Measurements from ENCODE around the gene KIF19. TPM values are rescaled to one million over a fixed set of nuclear protein-coding genes. Genes with fewer than 3 reads are reported as not detected.

KIF19 gene
- total RNA-seq, 1 donor from 2014 or later: not detected

DNA sequence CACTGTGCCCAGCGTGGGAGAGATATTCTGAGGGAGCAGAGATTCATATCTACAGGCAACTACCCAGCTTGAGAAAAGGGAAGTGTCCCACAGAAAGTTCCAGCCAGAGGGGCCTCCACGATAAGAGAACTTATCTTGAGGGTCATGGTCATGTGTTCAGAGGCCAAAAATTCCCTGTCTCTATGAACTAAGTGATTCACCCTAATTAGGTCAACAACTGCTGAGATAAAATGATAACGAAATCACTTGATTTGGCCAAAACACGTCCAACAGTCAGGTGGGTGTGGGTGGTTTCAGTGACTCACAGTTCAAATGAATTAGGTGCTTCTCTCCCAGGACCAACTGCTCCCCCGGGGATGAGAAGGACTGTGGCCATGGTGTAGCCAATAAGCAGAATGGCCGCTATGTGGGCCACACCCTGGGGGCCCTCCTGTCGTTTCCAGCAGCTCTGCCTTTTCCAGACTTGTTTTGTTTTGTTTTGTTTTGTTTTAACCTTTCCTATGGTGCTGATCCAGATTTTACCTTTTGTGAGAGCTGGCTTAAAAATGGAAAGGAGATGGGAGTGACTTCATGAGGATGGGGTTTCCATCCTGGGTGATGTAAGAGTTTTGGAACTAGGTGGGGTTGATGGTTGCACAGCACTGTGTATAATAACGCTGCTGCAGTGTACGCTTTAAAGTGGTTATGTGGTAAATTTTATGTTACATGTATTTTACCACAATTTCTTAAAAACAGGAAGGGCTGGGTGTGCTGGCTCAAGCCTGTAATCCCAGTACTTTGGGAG is 43.2 kb upstream of the KIF19 start:
- Mint-ChIP-seq H3K27me3 (ENCODE audit: low read depth) (peaks cover 16% of the 10 kb centered on the region), H3K4me3 (no peak overlapping the region), H3K27ac (no peak overlapping the region), H3K4me1 (peaks cover 3% of the 10 kb centered on the region), H3K36me3 (no peaks in the 10 kb centered on the region), H3K9me3 (no peaks in the 10 kb centered on the region)
- TF ChIP-seq, protein P1, sequence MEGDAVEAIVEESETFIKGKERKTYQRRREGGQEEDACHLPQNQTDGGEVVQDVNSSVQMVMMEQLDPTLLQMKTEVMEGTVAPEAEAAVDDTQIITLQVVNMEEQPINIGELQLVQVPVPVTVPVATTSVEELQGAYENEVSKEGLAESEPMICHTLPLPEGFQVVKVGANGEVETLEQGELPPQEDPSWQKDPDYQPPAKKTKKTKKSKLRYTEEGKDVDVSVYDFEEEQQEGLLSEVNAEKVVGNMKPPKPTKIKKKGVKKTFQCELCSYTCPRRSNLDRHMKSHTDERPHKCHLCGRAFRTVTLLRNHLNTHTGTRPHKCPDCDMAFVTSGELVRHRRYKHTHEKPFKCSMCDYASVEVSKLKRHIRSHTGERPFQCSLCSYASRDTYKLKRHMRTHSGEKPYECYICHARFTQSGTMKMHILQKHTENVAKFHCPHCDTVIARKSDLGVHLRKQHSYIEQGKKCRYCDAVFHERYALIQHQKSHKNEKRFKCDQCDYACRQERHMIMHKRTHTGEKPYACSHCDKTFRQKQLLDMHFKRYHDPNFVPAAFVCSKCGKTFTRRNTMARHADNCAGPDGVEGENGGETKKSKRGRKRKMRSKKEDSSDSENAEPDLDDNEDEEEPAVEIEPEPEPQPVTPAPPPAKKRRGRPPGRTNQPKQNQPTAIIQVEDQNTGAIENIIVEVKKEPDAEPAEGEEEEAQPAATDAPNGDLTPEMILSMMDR (IDR thresholded peaks at IDR 0.05; ENCODE audit: unreplicated experiment): no peak
- DNase-seq (ENCODE audit: low spot score in 2 of 2, unreplicated experiment in 2 of 2): no peak

DNA sequence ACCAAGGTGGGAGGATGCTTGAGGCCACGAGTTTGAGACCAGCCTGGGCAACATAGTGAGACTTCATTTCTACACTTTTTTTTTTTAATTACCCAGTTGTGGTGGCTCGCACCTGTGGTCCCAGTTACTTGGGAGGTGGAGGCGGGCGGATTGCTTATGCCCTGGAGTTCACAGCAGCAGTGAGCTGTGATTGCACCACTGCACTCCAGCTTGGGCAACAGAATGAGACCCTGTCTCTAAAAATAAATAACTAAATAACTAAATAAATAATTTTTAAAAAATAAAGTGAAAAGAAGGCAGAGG is 42.7 kb upstream of the KIF19 start:
- Mint-ChIP-seq H3K36me3 (no peaks in the 10 kb centered on the region), H3K4me1 (peaks cover 3% of the 10 kb centered on the region), H3K9me3 (no peaks in the 10 kb centered on the region), H3K27ac (no peak overlapping the region), H3K27me3 (ENCODE audit: low read depth) (peaks cover 16% of the 10 kb centered on the region), H3K4me3 (no peak overlapping the region)
- no peak for DNase-seq (ENCODE audit: low spot score in 2 of 2, unreplicated experiment in 2 of 2)
- TF ChIP-seq, protein P1 (IDR thresholded peaks at IDR 0.05; ENCODE audit: unreplicated experiment): no peak

DNA sequence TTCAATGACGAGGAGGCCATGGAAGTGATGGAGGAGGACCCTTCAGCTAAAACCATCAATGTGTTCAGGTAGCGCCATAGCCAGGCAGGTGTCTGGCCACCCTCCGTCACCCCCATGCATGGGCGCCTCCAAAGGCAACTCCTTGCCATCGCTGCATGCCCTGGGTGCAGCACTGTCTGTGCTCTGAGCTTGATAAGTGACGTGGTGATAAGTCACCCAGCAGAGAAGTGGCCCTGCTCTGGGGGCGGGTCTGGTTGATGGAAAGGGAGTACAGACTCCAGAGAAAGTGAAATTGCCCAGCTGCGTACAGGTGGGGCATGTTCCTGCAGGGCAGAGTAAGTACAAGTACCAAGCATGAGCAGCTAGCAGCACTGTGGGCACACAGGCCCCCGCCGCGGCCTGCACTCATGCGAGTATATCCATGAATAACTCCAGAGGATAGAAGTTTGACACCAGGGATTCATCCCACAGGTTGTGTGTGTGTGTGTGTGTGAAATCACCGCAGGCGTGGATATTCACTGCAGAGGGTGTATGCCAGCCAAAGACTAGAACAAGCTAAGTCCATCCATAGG is 38.9 kb upstream of the KIF19 start:
- H3K27ac Mint-ChIP-seq: no peak overlapping the region
- peaks cover 7% of the 10 kb centered on the region for H3K4me1 Mint-ChIP-seq
- no peak for DNase-seq (ENCODE audit: low spot score in 2 of 2, unreplicated experiment in 2 of 2)
- no peaks in the 10 kb centered on the region for H3K9me3 Mint-ChIP-seq
- TF ChIP-seq, protein P1 (IDR thresholded peaks at IDR 0.05; ENCODE audit: unreplicated experiment): no peak
- H3K27me3 Mint-ChIP-seq (ENCODE audit: low read depth): peaks cover 22% of the 10 kb centered on the region
- H3K4me3 Mint-ChIP-seq: no peak overlapping the region
- H3K36me3 Mint-ChIP-seq: no peaks in the 10 kb centered on the region

DNA sequence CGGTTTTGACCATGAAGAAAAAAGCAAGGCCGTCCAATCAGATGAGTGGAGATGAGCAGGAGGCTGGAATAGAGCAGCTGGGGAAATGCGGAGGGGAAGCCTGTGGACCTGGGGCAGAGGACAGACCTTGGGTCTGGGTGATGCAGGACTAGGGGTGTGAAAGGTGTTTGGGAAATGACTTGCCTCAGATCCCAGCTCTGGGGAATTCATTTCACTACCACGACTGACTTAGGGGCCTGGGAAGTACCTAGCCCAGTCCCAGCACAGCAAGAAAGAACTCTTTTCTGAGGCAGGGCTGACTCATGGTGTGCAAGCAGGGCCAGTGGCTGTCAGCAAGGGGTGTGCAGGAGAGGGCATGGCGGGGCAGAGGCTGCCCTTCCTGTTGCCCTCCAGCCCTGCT is 37.2 kb upstream of the KIF19 start:
- Mint-ChIP-seq H3K4me1 (peaks cover 7% of the 10 kb centered on the region), H3K4me3 (no peak overlapping the region), H3K27ac (no peak overlapping the region), H3K36me3 (no peaks in the 10 kb centered on the region), H3K27me3 (ENCODE audit: low read depth) (peaks cover 16% of the 10 kb centered on the region), H3K9me3 (no peaks in the 10 kb centered on the region)
- TF ChIP-seq, protein P1 (IDR thresholded peaks at IDR 0.05; ENCODE audit: unreplicated experiment): no peak
- DNase-seq (ENCODE audit: low spot score in 2 of 2, unreplicated experiment in 2 of 2): no peak

DNA sequence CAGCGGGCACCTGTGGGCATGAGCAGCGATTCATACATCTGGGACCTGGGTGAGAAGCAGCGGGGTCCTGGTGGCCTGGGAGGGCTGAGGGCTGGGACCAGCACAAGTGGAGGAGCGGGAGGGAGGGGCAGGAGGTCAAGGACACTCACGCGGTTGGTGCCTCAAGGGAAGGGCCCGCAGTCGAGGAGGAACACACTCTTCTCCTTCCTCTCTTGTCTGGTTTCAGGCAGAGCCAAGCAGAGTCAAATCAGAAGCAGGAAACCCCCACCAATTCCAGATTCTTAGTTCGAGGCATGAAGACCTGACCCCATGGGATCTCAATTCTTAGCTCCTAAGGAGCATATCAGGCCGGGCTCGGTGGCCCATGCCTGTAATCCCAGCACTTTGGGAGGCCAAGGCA is 36.3 kb upstream of the KIF19 start:
- Mint-ChIP-seq H3K4me3 (no peak overlapping the region), H3K36me3 (no peaks in the 10 kb centered on the region), H3K27ac (no peak overlapping the region), H3K4me1 (peaks cover 7% of the 10 kb centered on the region), H3K9me3 (peaks cover 2% of the 10 kb centered on the region), H3K27me3 (ENCODE audit: low read depth) (peaks cover 13% of the 10 kb centered on the region)
- no peak for DNase-seq (ENCODE audit: low spot score in 2 of 2, unreplicated experiment in 2 of 2)
- TF ChIP-seq, protein P1 (IDR thresholded peaks at IDR 0.05; ENCODE audit: unreplicated experiment): no peak
